ENCODE measurements around the gene EVA1A.

The EVA1A gene

GRCh38 chr2:75454241-75454620 lies 106.5 kb downstream of the EVA1A start:
- DNase-seq (ENCODE audit: low read depth in 2 of 3, low spot score in 1 of 3): no peak

- no peak for DNase-seq (ENCODE audit: low read depth in 2 of 3, low spot score in 1 of 3)
Observed at GRCh38 chr2:75453384-75454240, 107.1 kb downstream of the EVA1A start.

GRCh38 chr2:75450068-75450467 lies 110.7 kb downstream of the EVA1A start:
- DNase-seq (ENCODE audit: low read depth in 2 of 3, low spot score in 1 of 3): no peak

GRCh38 chr2:75447176-75447575 lies 113.6 kb downstream of the EVA1A start:
- DNase-seq (ENCODE audit: low read depth in 2 of 3, low spot score in 1 of 3): no peak

All from stimulated activated CD4-positive, alpha-beta T cell treated with anti-CD3 and anti-CD28 coated beads, Interleukin-12 subunit alpha, Interleukin-12 subunit beta, amount 100 ng/mL, for 48 hours (primary cell).